ENCODE data around the gene MGAT5.

Gene MGAT5

DNA sequence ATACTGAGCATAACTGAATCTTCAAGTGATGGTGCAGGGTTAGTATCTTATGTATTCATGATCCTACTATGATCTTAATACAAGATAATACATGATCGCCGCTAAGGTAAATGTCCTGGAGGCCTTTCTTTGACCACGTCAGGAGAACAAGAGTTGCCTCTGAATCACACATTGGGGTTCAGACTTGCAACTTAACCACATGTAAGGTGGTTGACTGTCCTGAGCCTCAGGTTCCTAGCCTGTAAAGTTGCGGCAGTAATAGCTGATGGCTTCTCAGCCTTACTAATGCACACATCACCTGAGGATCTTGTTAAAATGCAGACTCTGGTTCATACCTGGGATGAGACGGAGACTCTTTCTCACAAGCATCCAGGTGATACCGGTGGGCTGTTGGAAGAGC lies 112.5 kb downstream of the MGAT5 start:
- no peak overlapping the region for H3K4me2 ChIP-seq (ENCODE audit: low read length)
- no peaks in the 10 kb centered on the region for H3K79me2 ChIP-seq (ENCODE audit: insufficient read depth, low read length)
- no peak overlapping the region for H3K9ac ChIP-seq (ENCODE audit: low read length)
- H3K36me3 ChIP-seq (ENCODE audit: insufficient read depth, low read length), result peaks cover 97% of the 10 kb centered on the region
- no peak overlapping the region for H3K4me3 ChIP-seq (ENCODE audit: low read depth, low read length, poor library complexity, severe bottlenecking)
- no peaks in the 10 kb centered on the region for H4K20me1 ChIP-seq (ENCODE audit: insufficient read depth, low read length)
- peaks cover 23% of the 10 kb centered on the region for H3K4me1 ChIP-seq (ENCODE audit: insufficient read depth, low read length, severe bottlenecking)
- H3K9me3 ChIP-seq (ENCODE audit: low read length), result no peaks in the 10 kb centered on the region
- H3K27me3 ChIP-seq (ENCODE audit: insufficient read depth, low read length), result no peaks in the 10 kb centered on the region
- TF ChIP-seq EZH2 (IDR thresholded peaks at IDR 0.05; ENCODE audit: borderline replicate concordance, low read length), result no peak
- TF ChIP-seq, protein P1, sequence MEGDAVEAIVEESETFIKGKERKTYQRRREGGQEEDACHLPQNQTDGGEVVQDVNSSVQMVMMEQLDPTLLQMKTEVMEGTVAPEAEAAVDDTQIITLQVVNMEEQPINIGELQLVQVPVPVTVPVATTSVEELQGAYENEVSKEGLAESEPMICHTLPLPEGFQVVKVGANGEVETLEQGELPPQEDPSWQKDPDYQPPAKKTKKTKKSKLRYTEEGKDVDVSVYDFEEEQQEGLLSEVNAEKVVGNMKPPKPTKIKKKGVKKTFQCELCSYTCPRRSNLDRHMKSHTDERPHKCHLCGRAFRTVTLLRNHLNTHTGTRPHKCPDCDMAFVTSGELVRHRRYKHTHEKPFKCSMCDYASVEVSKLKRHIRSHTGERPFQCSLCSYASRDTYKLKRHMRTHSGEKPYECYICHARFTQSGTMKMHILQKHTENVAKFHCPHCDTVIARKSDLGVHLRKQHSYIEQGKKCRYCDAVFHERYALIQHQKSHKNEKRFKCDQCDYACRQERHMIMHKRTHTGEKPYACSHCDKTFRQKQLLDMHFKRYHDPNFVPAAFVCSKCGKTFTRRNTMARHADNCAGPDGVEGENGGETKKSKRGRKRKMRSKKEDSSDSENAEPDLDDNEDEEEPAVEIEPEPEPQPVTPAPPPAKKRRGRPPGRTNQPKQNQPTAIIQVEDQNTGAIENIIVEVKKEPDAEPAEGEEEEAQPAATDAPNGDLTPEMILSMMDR (IDR thresholded peaks at IDR 0.05; ENCODE audit: low read length), result no peak
- no peak overlapping the region for H2AFZ ChIP-seq (ENCODE audit: low read length)
- no peak overlapping the region for H3K27ac ChIP-seq (ENCODE audit: low read depth, low read length, poor library complexity, severe bottlenecking)
- H3K9me2 ChIP-seq (ENCODE audit: low read depth, low read length), result no peaks in the 10 kb centered on the region
- no peaks in the 10 kb centered on the region for H3F3A ChIP-seq (ENCODE audit: insufficient read depth, low read length)

GRCh38 chr2:134367213-134367612 lies 113.3 kb downstream of the MGAT5 start:
- no peak for TF ChIP-seq EZH2 (IDR thresholded peaks at IDR 0.05; ENCODE audit: borderline replicate concordance, low read length)
- TF ChIP-seq, protein P1 (IDR thresholded peaks at IDR 0.05; ENCODE audit: low read length), result no peak
- Histone ChIP-seq H3K9me3 (ENCODE audit: low read length) (no peaks in the 10 kb centered on the region), H3K27ac (ENCODE audit: low read depth, low read length, poor library complexity, severe bottlenecking) (no peak overlapping the region), H3K4me2 (ENCODE audit: low read length) (no peak overlapping the region), H3K36me3 (ENCODE audit: insufficient read depth, low read length) (peaks cover 96% of the 10 kb centered on the region), H3K27me3 (ENCODE audit: insufficient read depth, low read length) (no peaks in the 10 kb centered on the region), H3K79me2 (ENCODE audit: insufficient read depth, low read length) (no peaks in the 10 kb centered on the region), H3F3A (ENCODE audit: insufficient read depth, low read length) (no peaks in the 10 kb centered on the region), H3K9ac (ENCODE audit: low read length) (no peak overlapping the region), H4K20me1 (ENCODE audit: insufficient read depth, low read length) (no peaks in the 10 kb centered on the region), H3K9me2 (ENCODE audit: low read depth, low read length) (no peaks in the 10 kb centered on the region), H3K4me3 (ENCODE audit: low read depth, low read length, poor library complexity, severe bottlenecking) (no peak overlapping the region), H3K4me1 (ENCODE audit: insufficient read depth, low read length, severe bottlenecking) (peaks cover 23% of the 10 kb centered on the region), H2AFZ (ENCODE audit: low read length) (no peak overlapping the region)

DNA sequence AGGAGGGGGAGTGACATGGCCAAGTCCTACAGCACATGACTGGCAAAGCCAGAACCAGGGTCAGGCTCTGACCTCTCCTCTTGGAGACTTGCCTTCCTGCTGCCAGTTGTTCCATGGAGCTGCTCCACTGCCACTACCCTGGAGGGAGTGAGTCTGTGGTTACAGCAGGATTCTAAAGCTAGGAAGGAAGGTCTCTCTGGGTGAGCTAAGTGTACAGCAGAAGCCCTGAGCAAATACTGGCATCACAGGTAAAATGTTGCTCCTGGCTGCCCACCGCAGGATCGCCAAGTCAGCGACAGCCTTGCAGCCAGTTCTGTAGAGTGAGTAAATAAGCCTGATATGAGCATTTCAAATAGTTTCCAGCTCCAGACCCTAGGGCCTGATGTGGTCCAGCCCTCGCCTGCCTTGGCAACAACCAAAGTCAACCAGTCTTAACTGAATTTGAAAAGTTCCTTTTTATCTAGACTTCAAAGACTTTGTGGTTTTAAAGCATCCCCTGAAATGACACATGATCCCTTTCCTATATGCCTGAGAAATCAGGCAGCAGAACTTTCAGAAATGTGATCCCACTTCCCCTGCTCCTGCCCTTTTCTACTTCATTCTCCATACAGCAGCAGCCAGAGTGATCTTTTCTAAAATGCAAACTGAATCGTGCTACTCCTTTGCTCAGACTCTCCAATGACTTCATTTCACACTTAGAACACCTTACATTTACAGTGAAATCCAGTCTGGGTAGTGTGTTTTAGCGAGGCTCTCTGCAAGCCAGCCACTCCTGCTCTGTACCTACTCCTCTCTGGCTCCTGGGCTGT lies 114.3 kb downstream of the MGAT5 start:
- no peak overlapping the region for H3K9ac ChIP-seq (ENCODE audit: low read length)
- no peaks in the 10 kb centered on the region for H3K9me3 ChIP-seq (ENCODE audit: low read length)
- no peak overlapping the region for H3K4me3 ChIP-seq (ENCODE audit: low read depth, low read length, poor library complexity, severe bottlenecking)
- H3F3A ChIP-seq (ENCODE audit: insufficient read depth, low read length), result no peaks in the 10 kb centered on the region
- no peak for TF ChIP-seq EZH2 (IDR thresholded peaks at IDR 0.05; ENCODE audit: borderline replicate concordance, low read length)
- TF ChIP-seq, protein P1 (IDR thresholded peaks at IDR 0.05; ENCODE audit: low read length), result no peak
- H3K4me1 ChIP-seq (ENCODE audit: insufficient read depth, low read length, severe bottlenecking), result peaks cover 23% of the 10 kb centered on the region
- H3K27me3 ChIP-seq (ENCODE audit: insufficient read depth, low read length), result no peaks in the 10 kb centered on the region
- no peaks in the 10 kb centered on the region for H3K79me2 ChIP-seq (ENCODE audit: insufficient read depth, low read length)
- no peak overlapping the region for H2AFZ ChIP-seq (ENCODE audit: low read length)
- no peaks in the 10 kb centered on the region for H4K20me1 ChIP-seq (ENCODE audit: insufficient read depth, low read length)
- H3K4me2 ChIP-seq (ENCODE audit: low read length), result no peak overlapping the region
- peaks cover 94% of the 10 kb centered on the region; the same call in 1 of the 2 replicates for H3K36me3 ChIP-seq (ENCODE audit: insufficient read depth, low read length)
- peak overlapping the region; percentile 34 for H3K27ac ChIP-seq (ENCODE audit: low read depth, low read length, poor library complexity, severe bottlenecking)
- no peaks in the 10 kb centered on the region for H3K9me2 ChIP-seq (ENCODE audit: low read depth, low read length)
